GM10847 (cell line): Measurements from ENCODE around the gene LRG1.

Experiments used
- POLR2A ChIP-seq: IDR thresholded peaks from 2 replicates; pipeline ENCODE4 v1.6.1; 2011; ENCODE audit not compliant: insufficient read length; ENCODE audit errors: extremely low read depth

The LRG1 gene

GRCh38 chr19:4557144-4557970 is 17.5 kb upstream of the LRG1 start:
- no peak for TF ChIP-seq POLR2A

- no peak for TF ChIP-seq POLR2A
Measured at GRCh38 chr19:4556597-4557127, 16.8 kb upstream of the LRG1 start.

GRCh38 chr19:4555657-4556561 is 16.1 kb upstream of the LRG1 start:
- TF ChIP-seq POLR2A, result no peak

- no peak for TF ChIP-seq POLR2A
Measured at GRCh38 chr19:4554717-4555116, 14.9 kb upstream of the LRG1 start.

- TF ChIP-seq POLR2A, result no peak
Measured at GRCh38 chr19:4553775-4554174, 13.9 kb upstream of the LRG1 start.

- no peak for TF ChIP-seq POLR2A
Measured at GRCh38 chr19:4553092-4553695, 13.4 kb upstream of the LRG1 start.

GRCh38 chr19:4552525-4552819 is 12.6 kb upstream of the LRG1 start:
- TF ChIP-seq POLR2A, result no peak

- TF ChIP-seq POLR2A, result no peak
Measured at GRCh38 chr19:4550479-4551050, 10.7 kb upstream of the LRG1 start.

GRCh38 chr19:4550018-4550417 is 10.2 kb upstream of the LRG1 start:
- TF ChIP-seq POLR2A, result no peak

GRCh38 chr19:4548238-4548584 is 8.4 kb upstream of the LRG1 start:
- no peak for TF ChIP-seq POLR2A

- no peak for TF ChIP-seq POLR2A
Measured at GRCh38 chr19:4547303-4548237, 7.7 kb upstream of the LRG1 start.

GRCh38 chr19:4543842-4544647 is 4.2 kb upstream of the LRG1 start:
- no peak for TF ChIP-seq POLR2A
